ENCODE results near the gene CSE1L.
"Not testable (repeated sequence)": the region's sequence is repeated elsewhere in the genome, so short reads cannot be mapped to it uniquely, and the experiment has no call there.

CSE1L gene

DNA sequence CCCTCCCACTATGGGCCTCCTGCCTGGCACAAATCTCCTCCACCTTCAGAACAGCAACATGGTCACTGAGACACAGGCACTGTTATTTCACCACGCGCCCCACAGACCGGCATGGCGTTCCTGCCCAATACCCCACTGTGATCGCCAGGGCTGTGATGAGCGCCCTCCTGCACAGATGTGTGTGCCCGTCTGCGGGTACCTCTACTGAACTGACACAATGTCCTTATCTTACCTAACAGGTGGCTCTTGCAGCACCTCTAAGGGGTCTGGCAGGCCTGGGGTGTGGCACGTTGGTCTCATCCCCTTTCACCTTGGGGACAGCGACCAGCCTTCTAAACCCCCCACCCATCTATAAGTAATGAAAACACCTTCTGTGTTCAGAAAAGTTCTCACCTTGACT, 77.9 kb downstream of the CSE1L start:
- no peak for DNase-seq (ENCODE audit: low read depth, low spot score)

DNA sequence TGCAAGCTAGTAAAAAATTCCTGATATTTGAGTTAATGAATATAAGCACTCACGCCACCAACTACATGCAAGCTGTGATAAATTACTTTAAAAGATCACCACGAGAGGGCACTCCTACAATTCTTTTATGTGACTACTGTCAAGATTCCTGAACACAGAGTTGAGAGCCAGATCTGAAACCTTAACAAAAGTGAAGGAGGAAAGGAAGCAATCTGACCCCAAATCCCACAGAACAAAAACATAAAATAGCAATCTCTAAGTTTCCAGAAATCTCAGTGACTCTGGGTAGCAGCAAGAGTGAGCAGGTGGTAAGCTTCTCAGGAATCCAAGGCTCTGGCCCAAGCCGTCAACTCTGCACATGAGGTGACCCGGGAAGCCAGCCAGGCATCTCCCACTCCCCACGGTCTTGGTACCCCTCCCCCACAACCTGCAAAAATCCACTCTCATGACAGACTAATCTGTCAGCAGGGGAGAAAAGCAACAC, 86.9 kb downstream of the CSE1L start:
- DNase-seq (ENCODE audit: low read depth, low spot score): no peak

DNA sequence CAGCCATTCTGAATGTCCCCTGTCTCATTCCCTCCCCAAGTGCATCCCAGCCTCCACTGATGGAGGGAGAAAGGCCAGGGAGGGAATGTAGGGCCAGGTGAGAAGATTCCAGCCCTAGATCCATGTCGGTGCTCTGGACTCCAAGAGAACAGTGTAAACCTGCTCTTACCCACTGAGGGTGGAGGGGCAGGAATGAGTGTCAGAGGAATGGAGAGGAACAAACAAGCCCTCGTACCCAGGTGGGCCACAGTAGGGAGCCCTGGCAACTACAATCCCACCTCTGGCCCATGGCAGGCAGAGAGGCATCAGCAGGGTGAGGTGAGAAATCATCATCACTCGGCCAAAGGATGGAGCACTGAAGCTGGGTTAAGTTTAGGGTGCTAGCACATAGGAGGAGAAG, 87.5 kb downstream of the CSE1L start:
- no peak for DNase-seq (ENCODE audit: low read depth, low spot score)

DNA sequence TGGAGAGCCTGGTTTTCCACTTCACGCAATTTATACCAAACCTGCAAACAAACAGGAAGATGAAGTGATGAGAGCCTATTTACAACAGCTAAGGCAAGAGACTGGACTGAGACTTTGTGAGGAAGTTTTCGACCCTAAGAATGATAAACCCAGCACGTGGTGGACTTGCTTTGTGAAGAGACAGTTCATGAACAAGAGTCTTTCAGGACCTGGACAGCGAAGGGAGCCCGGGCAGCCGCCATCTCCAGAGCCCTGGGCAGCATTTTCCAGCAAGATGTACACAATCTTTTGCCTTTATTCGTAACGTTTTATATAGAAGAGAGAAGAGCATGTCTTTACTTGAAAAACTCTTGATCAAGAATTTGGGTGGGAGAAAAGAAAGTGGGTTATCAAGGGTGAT, 88.7 kb downstream of the CSE1L start:
- DNase-seq (ENCODE audit: low read depth, low spot score): not testable (repeated sequence)

DNA sequence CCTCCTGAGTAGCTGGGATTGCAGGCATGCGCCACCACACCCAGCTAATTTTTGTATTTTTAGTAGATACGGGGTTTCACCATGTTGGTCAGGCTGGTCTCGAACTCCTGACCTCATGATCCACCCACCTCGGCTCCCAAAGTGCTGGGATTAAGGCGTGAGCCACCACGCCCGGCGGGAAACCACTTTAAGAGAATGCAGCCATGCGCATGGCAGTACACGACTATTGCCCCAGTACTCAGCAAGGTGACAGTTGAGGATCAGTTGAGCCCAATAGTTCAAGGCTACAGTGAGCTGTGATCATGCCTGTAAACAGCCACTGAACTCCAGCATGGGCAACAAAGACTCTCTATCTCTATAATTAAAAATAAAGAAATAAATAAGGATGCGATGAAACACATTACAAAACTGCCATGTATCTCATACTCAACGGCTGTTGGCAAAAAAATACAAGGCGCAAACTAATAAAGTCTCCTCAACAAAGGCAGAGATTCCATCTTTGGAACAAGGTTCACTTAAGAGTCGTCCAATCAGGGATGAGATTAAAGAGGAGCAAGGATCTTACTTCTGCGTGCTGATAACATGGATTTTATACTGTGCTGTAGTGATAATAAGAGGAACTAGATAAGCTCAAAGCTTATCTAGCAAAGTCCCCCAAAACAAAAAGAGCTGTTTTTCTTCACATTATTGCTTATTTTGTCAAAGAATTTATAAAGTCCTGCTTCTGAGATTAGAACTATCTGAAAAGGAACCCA, 90.9 kb downstream of the CSE1L start:
- no peak for DNase-seq (ENCODE audit: low read depth, low spot score)

DNA sequence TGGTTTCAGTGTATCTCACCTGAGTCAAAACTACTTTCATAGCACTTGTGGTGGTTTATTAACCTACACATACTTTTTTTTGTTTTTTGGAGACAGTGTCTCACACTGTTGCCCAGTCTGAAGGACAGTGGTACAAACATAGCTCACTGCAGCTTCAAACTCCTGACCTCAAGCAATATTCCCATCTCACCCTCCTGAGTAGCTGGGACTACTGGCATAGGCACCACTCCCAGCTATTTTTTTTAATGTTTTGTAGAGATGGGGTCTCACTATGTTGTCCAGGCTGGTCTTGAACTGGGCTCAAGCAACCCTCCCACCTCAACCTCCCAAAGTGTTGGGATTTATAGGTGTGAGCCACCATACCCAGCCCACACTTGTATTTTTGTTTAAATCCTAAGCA, 92.3 kb downstream of the CSE1L start:
- no peak for DNase-seq (ENCODE audit: low read depth, low spot score)

DNA sequence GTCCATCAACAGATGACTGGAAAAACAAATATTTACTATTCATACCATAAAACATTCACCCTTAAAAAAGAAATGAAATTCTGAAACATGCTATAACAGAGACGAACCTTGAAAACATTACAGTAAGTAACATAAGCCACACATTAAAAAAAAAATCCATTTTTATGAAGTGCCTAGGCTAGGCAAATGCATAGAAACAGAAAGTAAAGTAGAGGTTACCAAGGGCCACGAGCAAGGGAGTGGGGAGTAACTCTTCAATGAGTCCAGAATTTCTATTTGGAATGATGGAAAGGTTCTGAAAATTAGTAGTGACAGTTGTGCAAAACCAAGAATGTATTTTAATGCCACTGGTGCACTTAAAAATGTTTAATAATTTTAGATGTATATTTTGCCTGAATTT, 94.3 kb downstream of the CSE1L start:
- no peak for DNase-seq (ENCODE audit: low read depth, low spot score)

DNA sequence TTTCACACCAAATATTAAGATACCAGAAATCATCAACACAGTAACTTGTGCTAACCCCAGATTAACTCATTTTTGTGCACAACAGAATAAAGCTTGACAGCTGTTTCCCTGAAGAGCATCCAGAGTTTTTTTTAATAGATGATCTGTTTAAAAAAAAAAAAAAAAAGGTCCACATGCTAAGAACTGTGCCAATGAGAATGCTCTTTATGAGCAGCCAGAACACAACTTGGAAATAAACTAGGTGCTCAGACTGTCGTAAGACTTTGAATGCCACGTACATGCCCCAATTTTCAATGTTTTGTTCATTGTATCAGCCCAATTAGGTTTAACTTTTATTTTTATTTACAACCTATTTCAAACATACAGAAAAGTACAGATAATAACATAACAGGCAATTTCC, 94.7 kb downstream of the CSE1L start:
- DNase-seq (ENCODE audit: low read depth, low spot score): no peak

Measured in activated naive CD8-positive, alpha-beta T cell treated with anti-CD3 and anti-CD28 coated beads, Interleukin-2, amount 50 U/mL, for 16 hours (primary cell).